SK-N-SH (cell line): ENCODE measurements around the gene CTPS1.

Source experiments
- CTCF ChIP-seq: fragments of 200-600 bp; sonication (generic); IDR thresholded peaks from 2 replicates; pipeline ENCODE4 v1.6.1; 2017; ENCODE audit warnings: antibody characterized with exemption, mild to moderate bottlenecking, moderate library complexity
- EP300 ChIP-seq, 2 experiments: IDR thresholded peaks; 2 replicates each; pipeline versions ENCODE4 v1.4.0 to v1.6.1; 2012; ENCODE audit warnings: borderline replicate concordance in 1 of 2, low read depth in 1 of 2, low read length in 1 of 2
- GABPA ChIP-seq: IDR thresholded peaks from 2 replicates; pipeline ENCODE4 v1.4.0; 2012; ENCODE audit warnings: low read depth, mild to moderate bottlenecking
- MAX ChIP-seq: IDR thresholded peaks from 2 replicates; pipeline ENCODE4 v1.4.0; 2012; ENCODE audit warnings: low read depth
- NRF1 ChIP-seq: IDR thresholded peaks from 2 replicates; pipeline ENCODE4 v1.6.1; 2012; ENCODE audit warnings: low read depth, mild to moderate bottlenecking, low read length
- PBX3 ChIP-seq: IDR thresholded peaks from 2 replicates; pipeline ENCODE4; 2012
- POLR2AphosphoS5 ChIP-seq: IDR thresholded peaks from 2 replicates; pipeline ENCODE4 v1.6.1; 2012; ENCODE audit warnings: low read depth, low read length
- RAD21 ChIP-seq: IDR thresholded peaks from 2 replicates; pipeline ENCODE4 v1.6.1; 2012; ENCODE audit warnings: mild to moderate bottlenecking, low read length
- REST ChIP-seq: IDR thresholded peaks from 2 replicates; pipeline ENCODE4 v1.6.1; 2012; ENCODE audit warnings: mild to moderate bottlenecking, low read depth, low read length, moderate library complexity
- SMC3 ChIP-seq: IDR thresholded peaks from 2 replicates; pipeline ENCODE4 v1.6.1; 2012; ENCODE audit warnings: low read depth, low read length, improper control_type of control experiment

GRCh38 chr1:40949563-40949962 lies 29.9 kb upstream of the CTPS1 start:
- TF ChIP-seq CTCF (no peak), SMC3 (no peak), NRF1 (no peak), POLR2AphosphoS5 (no peak), EP300 (IDR thresholded peaks at IDR 0.05; ENCODE audit: borderline replicate concordance in 1 of 2, low read depth in 1 of 2, low read length in 1 of 2) (no peak), PBX3 (no peak), RAD21 (no peak), REST (no peak), MAX (no peak), GABPA (no peak)
